HG03196 (cell line): ENCODE measurements around the gene PUS7.
"Not testable (repeated sequence)": the region's sequence is repeated elsewhere in the genome, so short reads cannot be mapped to it uniquely, and the experiment has no call there.

Experiments used
- ATAC-seq: cut with Tn5 transposase; IDR thresholded peaks from one replicate; pipeline ENCODE4 v1.9.1; 2021; ENCODE audit not compliant: unreplicated experiment

PUS7 gene

GRCh38 chr7:105450177-105450861, 71.8 kb downstream of the PUS7 start:
- ATAC-seq: no peak

- ATAC-seq: peak; percentile 78
Observed at GRCh38 chr7:105448181-105448580, 73.9 kb downstream of the PUS7 start.

DNA sequence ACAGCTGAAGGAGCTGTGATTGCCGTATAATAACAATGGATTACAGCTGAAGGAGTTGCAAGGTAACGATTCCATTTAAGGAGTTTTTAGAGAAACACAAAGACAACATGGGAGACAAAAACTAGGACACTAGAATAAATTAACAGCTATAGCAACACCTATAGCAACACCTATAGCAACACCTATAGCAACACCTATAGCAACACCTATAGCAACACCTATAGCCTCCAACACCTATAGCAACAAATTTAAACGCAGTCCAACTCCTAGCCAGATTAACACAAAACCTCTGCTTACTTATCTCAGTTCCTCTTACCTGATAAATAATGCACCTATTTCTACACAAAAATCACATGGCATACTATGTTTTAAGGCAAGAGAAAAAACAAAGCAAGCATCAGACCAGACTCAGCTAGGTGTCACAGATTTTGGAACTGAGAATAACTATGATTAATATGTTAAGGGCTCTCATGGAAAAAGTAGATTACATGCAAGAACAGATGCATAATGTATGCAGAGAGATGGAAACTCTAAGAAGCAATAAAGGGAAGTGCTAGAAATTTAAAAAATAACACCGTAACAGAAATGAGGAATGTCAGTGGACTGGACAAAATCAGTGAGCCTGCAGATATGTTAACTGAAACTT, 77.6 kb downstream of the PUS7 start:
- ATAC-seq: no peak

DNA sequence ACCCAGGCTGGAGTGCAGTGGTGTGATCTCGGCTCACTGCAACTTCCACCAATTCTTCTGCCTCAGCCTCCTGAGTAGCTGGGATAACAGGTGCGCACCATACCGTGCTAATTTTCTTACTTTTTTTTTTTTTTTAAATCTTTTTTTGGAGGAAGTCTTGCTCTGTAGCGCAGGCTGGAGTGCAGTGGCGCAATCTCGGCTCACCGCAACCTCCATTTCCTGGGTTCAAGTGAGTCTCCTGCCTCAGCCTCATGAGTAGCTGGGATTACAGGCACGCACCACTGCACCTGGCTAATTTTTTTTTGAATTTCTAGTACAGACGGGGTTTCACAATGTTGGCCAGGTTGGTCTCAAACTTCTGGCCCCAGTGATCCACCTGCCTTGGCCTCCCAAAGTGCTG, 79.9 kb downstream of the PUS7 start:
- not testable (repeated sequence) for ATAC-seq

- ATAC-seq: no peak
Observed at GRCh38 chr7:105439174-105439893, 82.7 kb downstream of the PUS7 start.

- no peak for ATAC-seq
Observed at GRCh38 chr7:105438847-105439173, 83.3 kb downstream of the PUS7 start.

DNA sequence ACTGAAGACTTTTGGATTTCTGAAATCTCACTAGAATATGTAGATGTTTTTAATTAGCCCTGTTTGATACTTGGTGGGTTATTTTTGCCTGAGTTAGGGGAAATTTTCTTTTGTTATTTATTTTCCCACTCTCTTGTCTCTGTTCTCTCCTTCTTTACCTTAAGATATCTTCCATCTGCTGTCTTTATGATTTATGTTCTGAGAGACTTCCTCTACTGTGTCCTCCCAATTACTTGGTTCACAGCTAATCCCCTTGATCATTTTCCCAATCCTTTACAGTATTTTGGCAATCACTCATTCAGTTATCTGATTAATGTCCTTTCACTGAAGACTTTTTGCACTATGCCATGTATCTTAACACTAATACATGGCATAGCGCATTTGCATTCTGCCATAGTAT, 83.8 kb downstream of the PUS7 start:
- ATAC-seq: no peak

DNA sequence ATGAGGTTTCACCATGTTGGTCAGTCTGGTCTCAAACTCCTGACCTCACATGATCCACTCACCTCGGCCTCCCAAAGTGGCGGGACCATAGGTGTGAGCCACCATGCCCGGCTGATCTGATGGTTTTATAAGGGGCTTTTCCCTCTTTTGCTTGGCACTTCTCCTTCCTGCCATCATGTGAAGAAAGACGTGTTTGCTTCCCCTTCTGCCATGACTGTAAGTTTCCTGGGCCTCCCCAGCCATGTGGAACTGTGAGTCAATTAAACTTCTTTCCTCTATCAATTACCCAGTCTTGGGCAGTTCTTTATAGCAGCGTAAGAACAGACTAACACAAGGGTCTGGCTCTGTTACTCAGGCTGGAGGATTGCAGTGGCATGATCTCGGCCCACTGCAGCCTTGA, 84.7 kb downstream of the PUS7 start:
- ATAC-seq: not testable (repeated sequence)

DNA sequence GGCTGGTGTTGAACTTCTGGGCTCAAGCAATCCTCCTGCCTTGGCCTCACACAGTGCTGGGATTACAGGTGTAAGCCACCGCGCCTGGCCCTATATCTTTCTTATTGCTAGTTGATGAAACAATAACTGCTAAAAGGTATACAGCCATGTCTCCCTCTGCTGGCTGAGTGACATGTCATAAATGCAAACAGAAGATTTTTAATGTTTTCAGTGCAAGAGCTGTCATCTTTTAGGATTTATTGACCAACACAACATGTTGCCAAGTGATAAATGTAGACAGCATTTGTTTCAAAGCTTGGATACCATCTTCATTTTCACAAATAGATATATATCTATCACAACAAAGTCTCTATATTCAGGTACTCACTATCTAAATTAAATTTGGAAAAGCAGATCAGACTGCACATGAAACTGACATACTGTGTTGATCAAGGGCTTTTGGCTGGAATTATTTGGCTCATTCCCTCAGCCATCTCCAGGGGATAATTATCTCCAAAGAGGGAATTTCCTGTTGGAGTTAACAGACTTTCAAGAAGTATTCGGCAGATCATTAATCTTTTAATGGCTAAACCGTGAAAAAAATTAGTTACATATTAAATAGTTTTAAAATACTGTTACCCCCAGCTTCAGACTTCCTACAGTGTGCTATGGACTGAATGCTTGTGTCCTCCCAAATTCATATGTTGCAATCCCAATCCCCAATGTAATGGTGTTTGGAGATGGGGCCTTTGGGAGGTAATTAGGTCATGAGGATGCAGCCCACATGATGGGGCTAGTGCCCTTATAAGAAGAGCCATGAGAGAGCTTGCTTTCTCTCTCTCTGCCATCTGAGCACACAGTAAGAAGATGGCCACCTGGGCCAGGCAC, 92.1 kb downstream of the PUS7 start:
- no peak for ATAC-seq

DNA sequence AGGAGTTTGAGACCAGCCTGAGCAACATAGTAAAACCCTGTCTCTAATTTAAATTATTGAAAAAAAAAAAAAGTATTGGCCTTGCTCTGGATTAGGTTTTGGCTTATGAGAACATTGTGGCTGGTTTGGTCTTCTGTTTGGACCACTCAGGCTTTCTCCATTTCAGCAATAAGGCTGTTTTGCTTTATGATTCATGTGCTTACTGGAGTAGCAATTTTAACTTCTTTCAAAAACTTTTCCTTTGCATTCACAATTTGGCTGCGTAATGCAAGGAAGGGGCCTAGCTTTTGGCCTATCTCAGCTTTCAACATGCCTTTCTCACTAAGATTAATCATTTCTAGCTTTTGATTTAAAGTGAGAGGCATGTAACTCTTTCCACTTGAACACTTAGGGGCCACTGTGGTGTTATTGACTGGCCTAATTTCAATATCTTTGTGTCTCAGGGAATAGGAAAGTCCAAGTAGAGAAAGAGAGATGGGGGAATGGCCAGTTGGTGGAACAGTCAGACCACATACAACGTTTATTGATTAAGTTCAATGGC, 95.4 kb downstream of the PUS7 start:
- ATAC-seq: no peak

DNA sequence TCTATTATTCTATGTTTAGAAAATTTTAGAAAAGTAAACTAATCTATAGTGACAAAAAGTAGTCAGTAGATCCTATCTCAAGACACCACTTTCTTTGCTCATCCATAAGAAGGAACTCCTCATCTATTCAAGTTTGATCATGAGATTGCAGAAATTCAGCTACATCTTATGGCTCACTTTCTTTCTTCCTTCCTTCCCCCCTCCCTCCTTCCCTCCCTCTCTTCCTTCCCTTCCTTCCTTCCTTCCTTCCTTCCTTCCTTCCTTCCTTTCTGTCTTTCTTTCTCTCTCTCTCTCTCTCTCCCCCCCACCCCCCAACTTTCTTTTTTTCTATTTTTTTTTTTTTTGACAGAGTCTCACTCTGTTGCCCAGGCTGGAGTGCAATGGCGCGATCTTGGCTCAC, 98.1 kb downstream of the PUS7 start:
- ATAC-seq: no peak

GRCh38 chr7:105413887-105414437, 108.1 kb downstream of the PUS7 start:
- ATAC-seq: no peak

DNA sequence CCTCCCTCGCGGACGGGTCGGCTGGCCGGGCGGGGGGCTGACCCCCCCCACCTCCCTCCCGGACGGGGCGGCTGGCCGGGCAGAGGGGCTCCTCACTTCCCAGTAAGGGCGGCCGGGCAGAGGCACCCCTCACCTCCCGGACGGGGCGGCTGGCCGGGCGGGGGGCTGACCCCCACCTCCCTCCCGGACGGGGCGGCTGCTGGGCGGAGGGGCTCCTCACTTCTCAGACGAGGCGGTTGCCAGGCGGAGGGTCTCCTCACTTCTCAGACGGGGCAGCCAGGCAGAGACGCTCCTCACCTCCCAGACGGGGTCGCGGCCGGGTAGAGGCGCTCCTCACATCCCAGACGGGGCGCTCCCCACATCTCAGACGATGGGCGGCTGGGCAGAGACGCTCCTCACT, 111.3 kb downstream of the PUS7 start:
- not testable (repeated sequence) for ATAC-seq

DNA sequence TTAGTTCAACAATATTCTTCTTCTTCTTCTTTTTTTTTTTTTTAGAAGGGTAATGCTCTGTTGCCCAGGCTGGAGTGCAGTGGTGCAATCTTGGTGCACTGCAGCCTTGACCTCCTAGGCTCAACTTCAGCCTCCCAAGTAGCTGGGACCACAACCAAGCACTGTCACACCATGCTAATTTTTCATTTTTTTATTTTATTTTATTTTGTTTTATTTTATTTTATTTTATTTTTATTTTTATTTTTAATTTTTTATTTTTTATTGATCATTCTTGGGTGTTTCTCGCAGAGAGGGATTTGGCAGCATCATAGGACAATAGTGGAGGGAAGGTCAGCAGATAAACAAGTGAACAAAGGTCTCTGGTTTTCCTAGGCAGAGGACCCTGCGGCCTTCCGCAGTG, 112.3 kb downstream of the PUS7 start:
- not testable (repeated sequence) for ATAC-seq

- no peak for ATAC-seq
Observed at GRCh38 chr7:105408791-105409410, 113.2 kb downstream of the PUS7 start.
